NCI-H2171 (cell line): ENCODE data around the gene SEMA4A.
"Not testable (repeated sequence)": the region's sequence is repeated elsewhere in the genome, so short reads cannot be mapped to it uniquely, and the experiment has no call there.

ENCODE experiments used
- DNase-seq: peaks from one replicate; lab custom pipeline; 2025; lab: John Stamatoyannopoulos, UW

SEMA4A gene

DNA sequence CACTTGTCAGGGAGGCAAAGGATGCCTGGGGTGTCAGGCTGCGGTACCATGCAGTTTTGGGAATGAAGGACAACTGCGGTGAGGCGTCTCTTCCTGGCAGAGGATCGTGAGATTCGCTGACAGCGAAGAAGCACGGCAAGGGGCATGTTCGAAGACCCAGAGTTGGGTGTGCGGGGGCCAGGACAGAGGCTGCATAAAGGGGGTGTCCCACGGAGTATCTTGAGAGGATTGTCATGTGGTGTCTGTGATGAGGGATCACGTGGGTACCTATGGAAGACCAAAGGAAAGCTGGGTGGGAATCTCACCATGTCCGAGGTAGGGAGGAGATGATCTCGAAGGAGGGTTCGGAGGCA lies 40.9 kb downstream of the SEMA4A start:
- DNase-seq, result peak; percentile 3

DNA sequence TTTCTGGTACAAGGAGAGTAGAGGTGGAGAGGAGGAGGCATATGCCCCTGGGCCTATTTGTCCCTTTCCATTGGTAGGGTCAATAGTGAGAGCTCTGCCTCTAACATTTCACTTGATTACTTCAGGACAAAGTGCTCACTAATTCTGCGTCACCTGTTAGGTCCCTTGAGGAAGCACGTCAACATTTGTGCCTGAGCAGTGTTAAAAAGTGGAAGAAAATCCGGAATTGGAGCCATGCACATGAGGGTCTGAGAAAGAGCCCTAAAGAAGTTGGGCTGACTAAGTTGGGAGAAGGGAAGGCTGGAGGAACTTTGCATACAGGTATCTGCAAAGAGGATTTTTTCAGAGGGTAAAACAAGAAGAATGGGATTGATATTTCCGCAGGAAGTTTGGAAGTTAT lies 42.5 kb downstream of the SEMA4A start:
- DNase-seq, result no peak

- DNase-seq, result no peak
Observed at GRCh38 chr1:156196445-156196844, 43.1 kb downstream of the SEMA4A start.

DNA sequence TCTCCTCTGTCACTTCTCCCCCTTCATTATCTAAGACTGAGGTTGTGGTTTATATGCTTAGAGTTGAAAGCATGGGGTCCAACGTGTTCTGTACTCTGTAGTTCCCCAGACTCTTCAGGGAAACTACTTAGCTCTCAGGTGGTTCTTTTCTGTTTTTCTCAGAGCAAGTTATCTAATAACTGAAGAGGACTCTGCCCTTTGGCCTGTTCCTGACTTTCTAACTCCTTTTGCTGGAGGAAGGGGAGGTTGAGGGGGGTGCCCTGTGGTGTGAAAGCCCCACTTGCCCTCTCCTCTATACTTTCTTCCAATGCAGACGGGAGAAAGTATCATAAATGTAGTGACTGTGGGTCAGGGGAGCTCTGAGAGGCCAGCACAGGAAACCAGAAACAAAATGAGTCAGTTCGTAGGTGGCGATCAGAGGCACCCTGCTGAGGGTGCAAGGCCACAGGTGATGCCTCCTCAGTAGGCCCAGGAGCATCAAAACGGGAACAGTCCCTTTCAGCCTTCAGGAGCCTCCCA lies 45.5 kb downstream of the SEMA4A start:
- no peak for DNase-seq

DNA sequence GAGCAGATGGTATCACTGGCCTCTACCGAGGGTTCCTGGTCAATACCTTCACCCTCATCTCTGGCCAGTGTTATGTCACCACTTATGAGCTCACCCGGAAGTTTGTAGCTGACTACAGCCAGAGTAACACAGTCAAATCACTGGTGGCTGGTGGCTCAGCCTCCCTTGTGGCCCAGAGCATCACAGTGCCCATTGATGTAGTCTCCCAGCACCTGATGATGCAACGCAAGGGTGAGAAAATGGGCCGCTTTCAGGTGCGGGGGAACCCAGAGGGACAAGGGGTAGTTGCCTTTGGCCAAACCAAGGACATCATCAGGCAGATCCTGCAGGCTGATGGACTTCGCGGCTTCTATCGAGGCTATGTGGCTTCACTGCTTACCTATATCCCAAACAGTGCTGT lies 46.7 kb downstream of the SEMA4A start:
- no peak for DNase-seq

- DNase-seq, result no peak
Observed at GRCh38 chr1:156203331-156203730, 49.9 kb downstream of the SEMA4A start.

DNA sequence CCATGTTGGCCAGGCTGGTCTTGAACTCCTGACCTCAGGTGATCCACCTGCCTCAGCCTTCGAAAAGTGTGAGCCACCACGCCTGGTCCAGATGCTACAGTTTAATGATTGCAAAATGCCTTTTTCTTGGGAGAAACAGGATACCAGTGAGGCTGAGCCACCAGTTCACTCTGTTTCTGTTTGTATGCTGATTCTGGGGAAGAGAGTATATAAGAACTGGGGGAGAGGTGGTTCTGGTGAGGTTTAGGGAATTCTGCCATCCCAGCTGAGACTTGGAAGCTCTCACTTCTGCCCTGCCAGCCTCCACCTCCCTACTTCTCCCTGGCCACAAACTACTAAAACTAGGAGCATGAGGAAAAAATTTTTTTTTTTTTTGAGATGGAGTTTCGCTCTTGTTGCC lies 51.3 kb downstream of the SEMA4A start:
- DNase-seq, result no peak

- DNase-seq, result no peak
Observed at GRCh38 chr1:156211243-156211642, 57.9 kb downstream of the SEMA4A start.

DNA sequence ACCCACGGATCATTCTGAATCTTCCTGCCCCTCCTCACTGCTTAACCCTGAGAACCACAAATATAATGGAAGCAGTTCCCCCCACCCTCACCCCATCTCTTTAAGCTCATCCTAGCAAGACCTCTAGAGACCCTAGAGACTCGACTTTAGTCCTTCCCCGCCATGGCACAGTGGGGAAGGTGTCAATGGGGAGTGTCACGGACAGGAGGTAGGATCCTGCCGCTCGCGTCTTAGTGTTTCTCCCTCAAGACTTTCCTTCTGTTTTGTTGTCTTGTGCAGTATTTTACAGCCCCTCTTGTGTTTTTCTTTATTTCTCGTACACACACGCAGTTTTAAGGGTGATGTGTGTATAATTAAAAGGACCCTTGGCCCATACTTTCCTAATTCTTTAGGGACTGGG lies 58.7 kb downstream of the SEMA4A start:
- DNase-seq, result no peak

GRCh38 chr1:156212833-156213643 lies 59.7 kb downstream of the SEMA4A start, which contains the start of gene PMF1:
TSS of gene PMF1 (plus strand) at chr1:156213007. CDS start at chr1:156213016, 9 bp downstream.
- peak; percentile 93 for DNase-seq

DNA sequence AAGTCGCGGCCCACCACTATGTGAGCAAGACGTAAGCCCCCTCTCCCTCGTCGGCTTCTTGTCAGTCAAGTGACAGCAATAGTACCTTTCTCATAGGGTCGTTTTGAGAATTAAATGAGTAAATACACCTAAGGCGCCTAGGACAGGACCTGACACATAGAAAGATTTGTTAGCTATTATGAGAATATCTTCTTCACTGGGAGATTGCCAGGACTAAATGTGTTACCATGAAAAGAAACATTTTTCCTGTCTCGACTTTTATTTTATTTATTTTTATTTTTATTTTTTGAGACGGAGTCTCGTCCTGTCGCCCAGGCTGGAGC lies 60.2 kb downstream of the SEMA4A start:
- no peak for DNase-seq

- no peak for DNase-seq
Observed at GRCh38 chr1:156214024-156214748, 60.8 kb downstream of the SEMA4A start.

GRCh38 chr1:156216361-156217086 lies 63.1 kb downstream of the SEMA4A start:
- not testable (repeated sequence) for DNase-seq

DNA sequence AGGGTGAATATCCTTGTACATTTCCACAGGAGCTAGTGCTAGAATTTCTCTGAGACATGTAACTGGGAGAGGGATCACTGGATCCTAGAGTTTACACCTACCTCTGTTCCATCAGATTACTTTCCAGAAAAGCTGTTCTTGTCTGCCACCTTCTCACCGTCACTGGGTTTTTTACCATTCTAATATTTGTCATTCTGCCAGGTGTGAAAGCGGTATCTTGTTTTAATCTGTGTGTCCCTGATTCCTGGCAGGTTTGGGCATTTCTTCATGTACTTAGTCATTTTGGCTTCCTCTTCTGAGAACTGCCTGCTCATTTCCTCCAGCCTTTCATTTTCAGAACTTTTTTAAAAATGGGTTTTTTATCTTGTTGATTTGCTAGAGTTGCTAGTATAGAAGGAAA lies 64.5 kb downstream of the SEMA4A start:
- DNase-seq, result no peak

GRCh38 chr1:156220226-156220625 lies 66.8 kb downstream of the SEMA4A start:
- DNase-seq, result no peak

DNA sequence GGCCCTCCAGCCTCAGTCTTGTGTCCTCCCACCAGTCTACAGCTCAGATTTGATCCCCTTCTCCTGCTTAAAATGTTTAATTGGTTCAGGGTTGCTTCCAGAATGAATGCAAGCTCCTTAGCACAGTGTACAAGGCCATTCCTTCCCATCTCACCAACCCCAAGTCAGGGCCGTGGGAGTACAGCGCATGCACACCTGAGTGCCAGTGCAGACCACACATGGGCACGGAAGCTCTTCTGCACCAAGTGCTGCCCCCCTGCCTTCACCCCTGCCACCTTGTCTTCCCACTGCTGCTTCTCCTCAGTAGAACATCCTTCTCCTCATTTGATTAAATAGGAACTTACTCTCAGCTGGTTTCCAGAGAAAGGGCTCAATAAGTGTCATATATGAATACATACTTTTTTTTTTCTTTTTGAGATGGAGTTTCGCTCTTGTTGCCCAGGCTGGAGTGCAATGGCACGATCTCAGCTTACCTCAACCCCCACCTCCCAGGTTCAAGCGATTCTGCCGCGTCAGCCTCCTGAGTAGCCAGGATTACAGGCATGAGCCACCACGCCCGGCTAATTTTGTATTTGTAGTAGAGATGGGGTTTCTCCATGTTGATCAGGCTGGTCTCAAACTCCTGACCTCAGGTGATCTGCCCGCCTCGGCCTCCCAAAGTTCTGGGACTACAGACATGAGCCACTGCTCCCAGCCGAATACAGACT lies 68.8 kb downstream of the SEMA4A start:
- DNase-seq, result no peak

DNA sequence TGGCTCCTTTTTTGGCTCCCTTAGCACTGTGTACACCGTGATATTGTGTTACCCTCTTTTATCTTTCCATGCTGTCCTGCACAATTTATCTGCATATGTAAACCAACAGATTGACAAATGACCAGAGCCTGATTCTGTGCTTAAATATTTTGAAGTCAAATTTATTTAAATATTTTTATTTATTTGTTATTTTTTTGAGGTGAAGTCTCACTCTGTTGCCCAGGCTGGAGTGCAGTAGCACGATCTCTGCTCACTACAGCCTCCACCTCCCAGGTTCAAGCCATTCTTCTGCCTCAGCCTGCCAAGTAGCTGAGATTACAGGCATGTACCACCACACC lies 72.3 kb downstream of the SEMA4A start:
- DNase-seq, result no peak

- no peak for DNase-seq
Observed at GRCh38 chr1:156226116-156226538, 72.7 kb downstream of the SEMA4A start.

DNA sequence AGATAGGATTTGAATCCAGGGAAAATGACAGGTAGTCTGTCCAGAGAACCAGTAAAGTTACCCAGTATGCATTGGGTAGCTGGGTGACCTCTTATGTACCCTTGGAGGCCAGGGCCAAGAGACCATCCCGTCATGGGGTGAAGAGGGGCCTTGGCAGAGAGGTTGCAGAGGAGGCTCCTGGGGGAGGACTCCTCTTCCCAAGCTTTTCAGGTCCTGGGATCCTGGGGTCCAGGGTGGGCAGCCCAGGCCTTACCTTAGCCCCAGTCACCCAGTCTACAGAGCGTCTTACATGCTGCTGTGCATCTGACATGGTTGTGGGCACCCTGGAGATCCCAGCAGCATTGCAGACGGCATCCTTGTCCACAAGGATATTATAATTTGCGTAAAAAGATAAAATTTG lies 73.4 kb downstream of the SEMA4A start:
- DNase-seq, result no peak
